GM19438 (cell line): Measurements from ENCODE around the gene PROB1.

Experiments
- ATAC-seq: cut with Tn5 transposase; IDR thresholded peaks from one replicate; pipeline ENCODE4 v1.9.1; 2021; ENCODE audit warnings: low read depth; ENCODE audit not compliant: unreplicated experiment

PROB1 gene

DNA sequence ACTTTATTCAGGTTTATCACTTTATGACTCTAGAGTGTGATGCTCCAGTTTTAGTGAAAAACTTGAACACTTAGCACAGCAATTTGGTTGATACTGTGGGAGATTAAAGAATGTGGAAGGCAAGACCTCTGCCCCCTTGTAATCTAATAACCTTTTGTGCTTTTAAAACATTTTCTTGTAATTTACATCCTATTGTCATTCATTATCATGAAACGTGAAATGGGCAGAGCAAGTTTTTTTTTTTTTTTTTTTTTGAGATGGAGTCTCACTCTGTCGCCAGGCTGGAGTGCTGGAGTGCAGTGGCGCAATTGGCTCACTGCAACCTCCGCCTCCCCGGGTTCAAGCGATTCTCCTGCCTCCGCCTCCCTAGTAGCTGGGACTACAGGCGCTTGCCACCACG lies 51.4 kb downstream of the PROB1 start:
- ATAC-seq: no peak

DNA sequence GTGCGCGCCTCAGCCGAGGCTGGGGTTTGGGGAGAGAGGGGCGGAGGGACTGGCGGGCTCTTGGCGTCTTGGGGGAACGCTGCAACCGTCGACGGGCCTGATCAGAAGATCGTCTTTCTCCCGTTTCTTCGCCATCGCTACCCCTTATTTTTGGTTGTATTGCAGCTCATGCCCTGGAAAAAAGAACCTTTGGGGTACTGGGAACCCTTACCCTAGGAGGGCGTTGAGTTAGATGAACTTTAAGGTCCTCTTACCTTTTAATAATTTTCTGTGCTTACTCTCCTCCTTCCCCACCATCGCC lies 52.5 kb downstream of the PROB1 start:
- ATAC-seq: no peak

DNA sequence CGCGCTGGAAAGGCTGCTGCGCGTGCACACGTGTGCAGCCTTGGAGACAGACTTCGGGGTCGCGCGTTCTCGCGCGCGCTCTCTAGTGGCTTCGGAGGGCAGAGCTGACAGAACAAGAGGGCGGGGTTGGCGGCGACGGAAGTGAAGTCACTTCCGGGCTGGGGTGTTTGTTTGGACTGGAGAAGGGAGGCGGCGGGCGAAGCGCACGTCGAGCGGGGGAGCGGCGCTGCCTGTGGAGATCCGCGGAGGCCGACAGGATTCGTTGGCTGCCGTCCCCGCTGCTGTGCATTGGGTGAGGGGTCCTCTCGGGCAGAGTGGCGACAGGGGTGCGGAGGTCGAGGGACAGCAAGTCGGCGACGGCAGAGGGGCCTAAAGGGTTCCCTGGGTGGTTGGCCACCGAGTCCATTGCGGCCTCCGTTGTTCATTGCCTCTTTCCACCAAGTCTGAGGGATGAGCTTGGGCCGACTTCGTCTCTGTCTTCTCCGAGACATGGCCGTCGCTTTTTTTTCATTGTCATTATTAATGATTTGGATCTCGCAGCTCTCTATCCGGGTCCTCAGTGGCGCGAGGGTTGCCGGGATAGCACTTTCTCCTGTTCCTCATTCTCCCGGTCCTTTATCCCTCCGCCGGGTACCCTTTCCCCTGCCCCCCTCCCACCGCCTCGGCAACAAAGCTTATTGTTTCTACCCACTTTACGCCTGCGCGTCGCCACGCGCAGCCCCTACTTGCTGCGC lies 53.0 kb downstream of the PROB1 start, which contains the start of gene PAIP2:
PAIP2 (plus strand) TSS at position 166 of the 734 bp plus-strand sequence. CDS start 21,931 bp downstream, outside the sequence.
- peak; percentile 94 for ATAC-seq

DNA sequence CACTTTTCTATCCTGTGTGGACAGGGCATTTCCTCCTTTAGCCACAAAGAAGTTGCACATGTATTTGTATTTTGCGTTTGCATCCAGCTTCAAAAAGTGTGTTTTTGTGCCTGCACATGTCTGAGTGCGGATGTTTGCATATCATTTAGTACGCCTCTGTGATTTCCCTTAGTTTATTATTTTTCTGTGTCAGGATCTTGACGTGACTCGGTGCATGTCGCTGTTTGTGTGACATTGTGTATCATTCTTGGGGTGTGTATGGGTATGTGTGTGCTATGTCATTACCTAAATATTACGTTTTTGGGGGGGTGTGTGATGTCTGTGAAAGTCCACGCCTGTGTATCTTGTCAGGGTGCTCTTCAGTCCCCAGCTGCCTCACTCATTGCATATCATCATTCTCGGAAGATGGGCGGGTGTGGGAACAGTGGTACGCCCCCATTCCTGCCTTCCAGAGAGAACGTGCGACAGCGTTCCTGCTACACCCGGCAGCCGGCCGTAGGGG lies 53.7 kb downstream of the PROB1 start:
- no peak for ATAC-seq
